ENCODE results near the gene UGCG.
"Not testable (repeated sequence)": the region's sequence is repeated elsewhere in the genome, so short reads cannot be mapped to it uniquely, and the experiment has no call there.

Gene UGCG

DNA sequence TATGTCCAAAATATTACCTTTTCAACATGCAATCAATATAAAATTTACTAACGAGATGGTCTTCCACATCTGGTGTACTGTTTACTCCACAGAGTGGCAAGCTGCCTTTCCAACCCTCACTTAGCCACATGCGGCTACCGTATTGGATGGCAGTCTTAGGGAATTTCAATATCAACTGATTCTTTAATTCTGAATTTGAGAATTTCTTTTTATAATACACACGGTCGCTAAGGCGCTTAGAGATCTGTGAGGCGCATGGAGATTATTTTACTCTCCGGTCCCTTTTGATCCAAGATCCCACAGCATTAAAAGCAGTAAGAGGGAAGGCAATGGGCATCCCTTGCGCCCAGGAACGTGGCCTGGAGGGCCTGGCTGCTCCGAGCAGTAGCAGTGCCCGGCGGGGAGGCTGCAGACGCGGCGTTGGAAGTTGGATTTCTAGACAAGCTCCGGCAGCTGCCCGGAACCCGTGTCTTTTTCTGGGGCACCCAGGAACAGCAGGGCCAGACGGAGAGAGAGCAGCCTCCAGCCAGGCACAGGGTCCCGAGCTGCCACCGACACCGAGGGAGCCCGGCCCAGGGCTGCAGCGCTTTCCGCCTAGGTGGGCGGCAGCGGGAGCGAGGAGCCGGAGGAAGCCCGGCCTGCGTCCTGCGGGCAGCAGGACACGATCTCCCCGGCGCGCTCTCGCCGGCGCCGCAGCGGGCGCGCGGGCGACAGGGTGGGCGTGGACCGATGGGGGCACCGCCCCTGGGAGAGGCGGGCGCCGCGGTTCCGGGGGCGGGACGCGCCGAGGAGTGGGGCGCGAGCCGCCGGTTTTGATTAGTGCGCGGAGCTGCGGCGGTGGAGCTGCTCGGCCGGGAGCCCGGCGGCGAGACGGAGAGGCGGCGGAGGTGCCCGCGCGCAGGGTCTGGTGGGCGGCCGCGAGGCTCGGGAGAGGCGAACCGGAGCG lies at the start of gene UGCG:
Gene UGCG (plus strand): TSS at position 819 of the 946 bp plus-strand sequence. CDS start 402 bp downstream, outside the sequence.
- DNase-seq = peak; percentile 92

DNA sequence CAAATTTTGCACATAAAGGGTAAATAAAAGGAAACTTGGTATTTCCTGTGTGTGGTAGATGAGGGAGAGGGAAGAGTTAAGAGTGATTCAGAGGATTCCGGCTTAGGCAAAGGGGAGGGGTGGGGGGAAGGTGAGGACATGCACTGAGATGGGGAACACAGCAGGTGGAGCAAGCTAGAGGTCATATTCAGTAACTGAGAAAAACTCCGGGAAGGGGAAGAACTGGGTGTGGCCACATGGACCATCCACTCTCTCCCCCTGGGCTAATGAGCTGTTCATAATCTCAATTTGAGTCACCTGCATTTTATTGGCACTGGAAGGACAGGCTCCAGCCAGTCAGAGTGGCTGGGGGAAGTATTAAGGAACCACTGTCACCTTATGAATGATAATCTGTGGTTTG lies 45.1 kb upstream of the UGCG start:
- no peak for DNase-seq

DNA sequence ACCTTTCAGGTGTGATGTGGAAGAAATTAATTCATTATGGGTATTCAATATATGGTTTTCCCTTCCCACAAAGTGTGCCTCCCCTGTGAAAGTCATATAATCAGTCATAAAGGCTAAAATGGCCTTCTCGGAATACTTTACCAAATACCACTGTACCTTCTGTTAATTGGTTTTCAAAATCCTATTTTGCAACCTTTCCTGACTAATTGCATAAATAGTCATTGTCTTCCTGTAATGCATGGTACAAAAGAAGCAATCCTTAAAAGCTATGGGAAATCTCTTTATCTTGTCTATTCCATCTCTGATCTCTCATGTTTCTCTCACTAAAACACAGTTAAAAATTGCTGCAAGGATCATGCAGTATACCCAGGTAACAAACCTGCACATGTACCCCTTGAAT lies 44.3 kb upstream of the UGCG start:
- no peak for DNase-seq

DNA sequence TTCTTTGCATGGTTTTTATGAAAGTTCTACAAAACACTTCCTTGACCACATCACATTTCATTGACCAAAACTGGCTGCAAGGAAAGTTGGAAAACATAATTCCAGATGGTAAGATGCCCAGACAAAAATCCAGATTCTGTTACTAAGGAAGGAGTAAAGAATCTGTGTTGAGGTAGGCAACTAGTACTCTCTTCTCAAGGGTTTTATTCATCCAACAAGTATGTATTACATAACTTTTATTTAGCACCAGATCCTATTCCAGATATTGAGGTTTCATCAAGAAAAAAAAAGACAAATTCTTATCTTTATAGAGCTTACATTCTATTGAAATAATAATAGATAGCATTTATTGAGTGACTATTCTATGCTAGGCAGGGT lies 43.2 kb upstream of the UGCG start:
- DNase-seq = no peak

DNA sequence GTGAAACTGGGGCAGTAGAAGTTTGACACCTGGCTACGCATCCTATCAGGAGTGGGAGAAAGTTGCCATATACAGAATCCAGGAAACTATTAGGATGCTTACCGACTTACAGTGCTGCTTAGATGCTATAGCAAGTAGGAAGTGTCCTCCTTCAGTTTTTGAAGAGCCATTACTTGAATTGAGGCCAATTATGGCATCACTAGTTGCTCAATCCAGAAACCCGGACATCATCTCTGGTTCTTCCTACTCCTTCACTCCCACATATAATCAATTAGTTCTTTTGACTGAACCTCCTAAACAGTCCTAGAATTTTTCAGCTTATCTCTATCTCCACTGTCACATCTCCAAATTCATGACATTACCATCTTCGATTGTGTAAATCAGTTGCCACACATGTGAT lies 41.8 kb upstream of the UGCG start:
- no peak for DNase-seq

DNA sequence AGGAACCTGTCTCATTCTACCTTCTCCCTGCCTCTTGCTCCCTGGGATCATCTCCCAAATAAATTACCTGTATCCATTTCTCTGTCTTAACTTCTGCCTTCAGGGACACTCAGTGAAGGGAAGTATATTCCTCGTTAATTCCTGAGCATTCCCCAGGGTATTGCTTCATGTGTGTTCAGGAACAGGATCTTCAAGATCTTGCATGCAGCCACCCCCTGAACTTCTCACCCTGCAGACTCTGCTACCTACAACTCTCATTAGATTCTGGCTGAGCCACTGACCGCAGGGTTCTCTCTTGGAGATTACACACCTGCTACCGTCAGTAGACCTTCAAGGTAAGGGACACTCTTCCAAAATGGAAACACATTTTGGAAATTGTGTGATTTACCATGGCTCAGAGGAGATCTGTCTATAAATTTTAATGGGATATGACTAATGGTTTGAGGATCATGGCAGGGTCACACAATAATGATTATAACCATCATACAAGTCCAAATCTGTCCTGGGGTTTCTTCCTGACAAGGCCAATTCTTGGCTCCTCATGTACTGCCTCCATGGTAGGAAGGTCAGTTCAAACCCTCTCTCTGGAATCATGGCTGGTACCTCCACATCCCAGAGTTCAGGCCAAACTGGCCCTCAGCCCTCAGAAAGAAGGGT lies 38.9 kb upstream of the UGCG start:
- DNase-seq = no peak

DNA sequence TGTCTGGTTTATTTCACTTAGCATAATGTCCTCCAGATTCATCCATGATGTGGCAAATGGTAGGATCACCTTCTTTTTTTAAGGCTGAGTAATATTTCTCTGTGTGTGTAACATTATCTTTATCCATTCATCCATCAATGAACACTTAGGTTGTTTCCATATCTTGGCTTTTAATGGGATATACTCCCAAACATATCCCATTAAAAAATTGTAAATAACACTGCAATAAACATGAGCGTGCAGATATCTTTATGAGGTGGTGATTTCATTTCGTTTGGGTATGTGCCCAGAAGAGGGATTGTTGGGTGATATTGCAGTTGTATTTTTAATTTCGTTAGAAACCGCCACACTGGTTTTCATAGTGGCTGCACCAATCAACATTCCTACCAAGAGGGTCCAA lies 36.2 kb upstream of the UGCG start:
- DNase-seq = no peak

DNA sequence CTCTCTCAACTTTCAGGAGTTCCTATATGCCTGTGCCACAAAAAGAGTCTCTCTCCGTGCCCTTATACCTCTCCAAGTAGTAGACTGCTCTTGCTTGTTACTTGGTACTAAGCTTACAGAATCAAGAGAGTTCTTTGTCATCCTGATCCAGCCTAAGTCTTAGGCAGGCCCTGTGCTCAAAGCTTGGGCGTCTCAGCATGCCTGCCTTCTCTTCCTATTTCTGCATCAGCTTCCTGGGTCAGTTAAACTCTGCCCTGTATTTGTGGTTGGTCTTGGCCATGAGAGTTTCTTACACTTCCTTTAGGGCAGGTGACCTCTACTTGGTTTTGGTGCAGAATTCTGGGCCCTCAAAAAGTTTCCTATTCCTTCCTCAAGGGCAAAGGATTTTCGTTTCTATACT lies 33.0 kb upstream of the UGCG start:
- DNase-seq = no peak

DNA sequence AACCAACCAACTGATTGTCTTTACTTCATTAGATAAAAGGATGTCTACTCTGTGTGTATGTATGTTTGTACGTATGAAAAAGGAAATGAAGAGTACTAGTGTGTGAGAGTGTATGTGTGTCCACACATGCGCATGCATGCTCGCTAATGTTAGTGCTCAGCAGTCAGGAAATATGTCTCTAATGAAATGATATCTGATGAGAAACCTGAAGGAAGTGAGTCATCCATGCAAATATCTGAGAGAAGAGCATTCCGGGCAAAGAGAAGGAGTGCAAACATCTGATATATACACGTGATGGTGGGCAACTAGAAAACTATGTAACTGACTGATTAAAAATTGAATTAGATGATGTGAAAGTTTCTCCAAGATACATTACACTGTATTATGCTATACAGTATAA lies 29.6 kb upstream of the UGCG start:
- DNase-seq = peak; percentile 32

DNA sequence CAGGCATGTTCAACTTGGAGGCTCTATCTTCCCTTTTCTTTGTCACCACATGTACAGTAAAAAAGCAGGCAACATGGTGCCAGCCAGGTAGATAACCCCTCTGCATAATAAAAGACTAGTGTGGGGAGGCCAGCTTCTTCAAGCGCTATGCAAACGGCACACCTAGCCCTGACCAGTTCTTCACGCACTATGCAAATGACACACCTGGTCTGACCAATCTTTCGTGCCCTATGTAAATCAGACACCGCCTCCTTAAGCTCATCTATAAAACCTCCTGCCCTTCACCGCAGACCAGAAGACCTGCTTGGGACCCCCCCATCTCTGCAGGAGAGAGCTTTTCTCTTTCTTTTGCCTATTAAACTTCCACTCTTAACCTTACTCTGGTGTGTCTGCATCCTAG lies 28.1 kb upstream of the UGCG start:
- DNase-seq = no peak

DNA sequence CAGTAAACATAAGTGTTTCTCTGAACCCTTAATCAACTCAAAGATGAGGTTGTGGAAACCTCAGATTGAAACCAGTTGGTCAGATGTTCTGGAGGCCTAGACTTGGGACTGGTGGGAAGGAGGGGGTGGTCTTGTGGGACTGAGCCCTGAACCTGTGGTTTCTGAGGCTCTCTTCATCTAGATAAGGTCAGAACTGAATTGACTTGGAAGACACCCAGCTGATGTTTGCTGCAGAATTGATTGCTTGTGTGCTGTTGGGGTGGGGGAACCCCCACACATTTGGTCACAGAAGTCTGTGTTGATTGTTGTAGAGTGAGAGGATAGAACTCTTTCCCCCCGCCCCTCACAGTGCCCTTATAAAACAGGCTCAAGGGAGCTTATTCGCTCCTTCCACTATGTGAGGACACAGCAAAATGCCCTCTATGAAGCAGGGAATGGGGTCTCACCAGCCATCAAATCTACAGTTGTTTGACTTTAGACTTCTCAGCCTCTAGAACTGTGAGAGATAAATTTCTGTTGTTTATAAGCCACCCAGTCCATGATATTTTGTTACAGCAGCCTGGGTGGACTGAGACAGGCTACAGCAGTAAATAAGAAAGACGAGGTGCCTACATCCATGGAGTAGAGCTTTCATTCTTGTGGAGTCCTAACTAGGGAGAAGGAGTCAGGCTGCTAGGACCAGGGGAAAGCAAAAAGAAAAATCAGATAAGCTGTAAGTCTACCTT lies 25.7 kb upstream of the UGCG start:
- peak; percentile 64 for DNase-seq

DNA sequence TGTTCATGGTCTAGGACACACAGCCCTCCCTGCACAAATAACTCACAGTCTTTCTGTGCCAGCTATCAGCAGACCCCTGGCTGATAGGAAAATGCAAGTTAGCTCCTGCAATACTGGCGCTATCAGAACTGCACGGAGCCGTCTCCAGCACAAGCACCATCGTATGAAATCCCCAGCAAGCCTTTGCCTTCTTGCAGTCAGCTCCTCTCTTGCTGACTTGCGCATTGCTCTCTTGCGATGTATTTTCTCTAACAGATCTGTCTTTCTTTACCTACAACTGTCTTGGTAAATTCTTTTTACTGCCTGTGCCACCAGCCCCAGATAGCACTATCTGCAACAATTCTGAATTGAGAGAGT lies 25.1 kb upstream of the UGCG start:
- DNase-seq = no peak

DNA sequence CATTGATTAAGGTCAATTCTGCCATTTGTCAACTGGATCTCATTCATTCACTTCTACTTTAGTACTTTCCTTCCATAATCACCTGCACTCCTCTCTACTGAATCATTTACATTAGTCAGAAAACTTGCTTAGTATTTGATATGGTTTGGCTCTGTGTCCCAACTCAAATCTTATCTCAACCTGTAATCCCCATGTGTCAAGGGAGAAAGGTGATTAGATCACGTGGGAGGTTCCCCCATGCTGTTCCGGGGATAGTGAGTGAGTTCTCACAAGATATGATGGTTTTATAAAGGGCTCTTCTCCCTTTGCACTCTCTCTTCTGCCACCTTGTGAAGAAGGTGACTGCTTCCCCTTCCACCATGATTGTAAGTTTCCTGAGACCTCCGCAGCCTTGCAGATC lies 23.7 kb upstream of the UGCG start:
- DNase-seq = no peak

DNA sequence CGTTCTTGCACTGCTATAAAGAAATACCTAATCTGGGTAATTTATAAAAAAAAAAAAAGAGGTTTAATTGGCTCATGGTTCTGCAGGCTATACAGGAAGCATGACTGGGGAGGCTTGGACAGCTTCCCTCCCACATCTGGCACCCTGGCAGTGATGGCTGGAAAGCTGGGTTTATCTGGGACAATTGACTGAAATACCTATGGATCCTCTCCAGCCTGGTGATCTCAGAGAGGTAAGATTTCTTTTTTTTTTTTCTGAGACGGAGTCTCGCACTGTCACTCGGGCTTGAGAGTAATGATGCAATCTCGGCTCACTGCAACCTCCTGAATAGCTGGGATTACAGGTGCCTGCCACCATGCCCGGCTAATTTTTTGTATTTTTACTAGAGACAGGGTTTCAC lies 22.7 kb upstream of the UGCG start:
- DNase-seq = no peak

DNA sequence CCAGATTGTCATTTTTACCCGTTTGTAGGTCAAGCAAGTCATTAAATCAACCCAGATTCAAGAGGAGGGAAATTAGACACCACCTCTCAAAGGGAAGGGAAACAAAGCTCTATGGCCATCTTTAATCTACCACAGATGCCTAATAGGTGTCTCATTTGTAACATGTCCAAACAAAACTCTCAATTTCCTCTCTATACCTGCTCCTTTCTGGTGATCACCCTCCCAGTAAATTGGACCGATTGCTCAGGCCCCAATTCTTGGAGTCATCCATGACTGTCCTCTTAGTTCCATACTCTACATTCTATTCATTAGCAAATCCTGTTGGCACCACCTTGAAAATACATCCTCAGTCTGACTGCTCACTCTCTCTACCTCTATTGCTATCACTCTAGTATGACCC lies 22.1 kb upstream of the UGCG start:
- no peak for DNase-seq

DNA sequence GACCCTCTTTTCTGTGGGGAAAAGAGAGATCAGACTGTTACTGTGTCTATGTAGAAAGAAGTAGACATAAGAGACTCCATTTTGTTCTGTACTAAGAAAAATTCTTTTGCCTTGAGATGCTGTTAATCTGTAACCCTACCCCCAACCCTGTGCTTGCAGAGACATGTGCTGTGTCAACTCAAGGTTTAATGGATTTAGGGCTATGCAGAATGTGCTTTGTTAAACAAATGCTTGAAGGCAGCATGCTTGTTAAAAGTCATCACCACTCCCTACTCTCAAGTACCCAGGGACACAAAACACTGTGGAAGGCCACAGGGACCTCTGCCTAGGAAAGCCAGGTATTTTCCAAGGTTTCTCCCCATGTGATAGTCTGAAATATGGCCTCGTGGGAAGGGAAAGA lies 21.3 kb upstream of the UGCG start:
- DNase-seq = not testable (repeated sequence)

DNA sequence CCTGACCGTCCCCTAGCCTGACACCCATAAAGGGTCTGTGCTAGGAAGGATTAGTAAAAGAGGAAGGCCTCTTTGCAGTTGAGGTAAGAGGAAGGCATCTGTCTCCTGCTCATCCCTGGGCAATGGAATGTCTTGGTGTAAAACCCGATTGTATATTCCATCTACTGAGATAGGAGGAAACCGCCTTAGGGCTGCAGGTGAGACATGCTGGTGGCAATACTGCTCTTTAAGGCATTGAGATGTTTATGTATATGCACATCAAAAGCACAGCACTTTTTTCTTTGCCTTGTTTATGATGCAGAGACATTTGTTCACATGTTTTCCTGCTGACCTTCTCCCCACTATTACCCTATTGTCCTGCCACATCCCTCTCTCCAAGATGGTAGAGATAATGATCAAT lies 20.9 kb upstream of the UGCG start:
- not testable (repeated sequence) for DNase-seq

DNA sequence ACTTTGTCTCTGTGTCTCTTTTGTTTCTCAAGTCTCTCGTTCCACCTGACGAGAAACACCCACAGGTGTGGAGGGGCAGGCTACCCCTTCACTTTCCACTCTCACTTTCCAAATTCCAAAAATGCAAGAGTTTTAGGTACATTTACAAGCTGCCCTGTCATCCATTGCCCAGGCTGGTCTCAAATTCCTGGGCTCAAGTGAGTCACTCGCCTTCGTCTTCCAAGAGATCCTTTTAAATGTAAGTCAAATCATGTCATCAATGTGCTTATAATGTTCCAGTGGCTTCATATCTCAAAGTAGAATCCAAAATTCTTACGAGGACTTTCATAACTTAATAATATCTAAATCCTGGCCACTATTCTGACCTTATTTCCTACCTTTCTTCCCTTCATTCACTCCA lies 20.4 kb upstream of the UGCG start:
- DNase-seq = no peak

DNA sequence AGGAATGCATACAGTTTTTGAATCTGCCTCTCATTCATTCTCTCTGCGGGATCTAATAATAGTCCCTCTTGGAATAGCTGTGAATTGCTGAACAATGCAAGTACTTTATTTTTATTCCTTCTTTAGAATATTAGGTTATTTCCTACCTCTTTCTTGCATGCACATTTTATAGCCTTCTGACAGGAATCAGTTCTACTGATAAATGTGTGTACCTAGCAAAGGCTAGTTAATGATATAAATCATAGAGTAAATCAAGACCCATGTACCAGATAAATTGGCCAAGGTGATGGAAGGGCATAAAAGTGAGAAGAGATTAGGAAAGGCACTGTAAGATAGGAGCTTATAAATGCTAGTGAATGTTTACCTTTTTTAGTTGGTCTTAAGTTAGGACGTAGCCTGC lies 19.2 kb upstream of the UGCG start:
- DNase-seq = no peak

DNA sequence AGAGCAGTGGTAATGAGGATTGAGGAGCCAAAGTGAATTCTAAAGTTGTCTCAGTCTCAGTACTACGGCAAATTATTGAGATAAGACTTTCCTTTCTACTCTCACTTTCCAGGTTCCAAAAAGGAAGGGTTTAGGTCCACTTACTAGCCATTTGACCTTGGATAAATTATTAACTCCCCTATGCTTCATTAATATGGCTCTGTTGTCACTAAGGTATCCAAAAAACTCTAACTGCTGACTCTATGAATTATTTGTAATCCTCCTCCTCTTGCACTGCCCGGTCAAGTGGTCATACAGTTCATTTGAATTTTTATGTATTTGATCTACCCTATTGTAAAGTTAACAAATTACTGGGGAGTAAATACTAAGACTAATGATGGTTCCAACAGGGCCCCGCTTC lies 17.7 kb upstream of the UGCG start:
- no peak for DNase-seq

DNA sequence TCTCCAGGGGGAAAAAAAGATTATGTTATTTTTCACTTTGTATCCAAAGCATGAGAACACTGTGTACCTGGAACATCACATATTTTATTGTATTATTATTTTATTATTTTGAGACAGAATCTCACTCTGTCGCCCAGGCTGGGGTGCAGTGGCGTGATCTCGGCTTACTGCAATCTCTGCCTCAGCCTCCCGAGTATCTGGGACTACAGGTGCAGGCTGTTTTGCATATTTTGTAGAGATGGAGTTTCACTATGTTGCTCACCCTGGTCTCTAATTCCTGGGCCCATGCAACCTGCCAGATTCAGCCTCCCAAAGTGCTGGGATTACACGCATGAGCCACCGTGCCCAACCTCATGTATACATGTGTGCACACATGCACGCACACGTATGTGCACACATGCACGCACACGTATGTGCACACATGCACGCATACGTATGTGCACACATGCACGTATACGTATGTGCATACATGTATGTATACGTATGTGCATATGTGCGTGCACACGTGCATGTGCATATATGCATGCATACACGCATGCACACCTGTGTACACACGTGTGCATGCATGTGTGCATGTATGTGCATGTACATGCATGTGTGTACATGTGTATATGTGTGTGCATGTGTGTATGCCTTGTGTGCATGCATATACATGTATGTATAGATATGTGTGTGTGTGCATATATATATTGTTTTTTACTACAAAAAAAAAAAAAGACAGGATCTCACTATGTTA lies 9.5 kb upstream of the UGCG start:
- DNase-seq = no peak

DNA sequence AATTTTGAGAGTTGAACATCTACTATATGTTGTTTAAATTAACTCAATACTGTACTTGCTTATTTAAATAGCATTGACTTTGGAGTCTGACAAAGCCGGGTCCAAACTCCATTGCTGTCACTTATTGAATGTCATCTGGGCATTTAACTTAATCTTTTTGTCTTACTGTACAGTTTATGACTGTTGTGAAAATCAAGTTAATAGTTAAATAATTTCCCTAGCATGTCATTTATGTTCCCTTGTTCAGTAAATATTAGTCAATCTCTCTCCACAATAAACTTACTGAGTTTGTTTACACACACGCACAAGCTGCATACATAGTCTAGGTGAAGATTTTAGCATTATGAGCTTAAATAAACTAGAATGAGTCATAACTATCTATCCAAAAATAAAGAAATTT lies 6.3 kb upstream of the UGCG start:
- DNase-seq = no peak

DNA sequence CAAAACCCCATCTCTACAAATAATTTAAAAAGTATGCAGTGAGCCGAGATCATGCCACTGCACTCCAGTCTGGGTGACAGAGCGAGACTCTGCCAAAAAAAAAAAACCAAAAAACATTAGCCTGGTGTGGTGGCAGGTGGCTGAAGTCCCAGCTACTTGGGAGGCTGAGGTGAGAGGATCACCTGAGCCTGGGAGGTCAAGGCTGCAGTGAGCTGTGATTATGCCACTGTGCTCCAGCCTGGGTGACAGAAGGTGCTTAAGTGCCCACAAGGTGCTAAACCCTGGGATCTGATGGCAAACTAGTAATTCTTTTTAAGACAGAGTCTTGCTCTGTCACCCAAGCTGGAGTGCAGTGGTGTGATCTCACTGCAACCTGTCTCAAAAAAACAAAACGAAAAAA lies 5.7 kb upstream of the UGCG start:
- DNase-seq = not testable (repeated sequence)

All from activated CD4-positive, alpha-beta T cell treated with anti-CD3 and anti-CD28 coated beads, Interleukin-10, Interleukin-2, amounts not matched to agents 100 ng/mL and 50 ng/mL, durations not matched to agents 16 hours and 8 hours (primary cell).